ENCODE measurements around the gene RREB1. TPM values are rescaled to one million over a fixed set of nuclear protein-coding genes. Genes with fewer than 3 reads are reported as not detected.

RREB1 gene
- total RNA-seq, 1 experiment from 2014 or later: 35.8 TPM

DNA sequence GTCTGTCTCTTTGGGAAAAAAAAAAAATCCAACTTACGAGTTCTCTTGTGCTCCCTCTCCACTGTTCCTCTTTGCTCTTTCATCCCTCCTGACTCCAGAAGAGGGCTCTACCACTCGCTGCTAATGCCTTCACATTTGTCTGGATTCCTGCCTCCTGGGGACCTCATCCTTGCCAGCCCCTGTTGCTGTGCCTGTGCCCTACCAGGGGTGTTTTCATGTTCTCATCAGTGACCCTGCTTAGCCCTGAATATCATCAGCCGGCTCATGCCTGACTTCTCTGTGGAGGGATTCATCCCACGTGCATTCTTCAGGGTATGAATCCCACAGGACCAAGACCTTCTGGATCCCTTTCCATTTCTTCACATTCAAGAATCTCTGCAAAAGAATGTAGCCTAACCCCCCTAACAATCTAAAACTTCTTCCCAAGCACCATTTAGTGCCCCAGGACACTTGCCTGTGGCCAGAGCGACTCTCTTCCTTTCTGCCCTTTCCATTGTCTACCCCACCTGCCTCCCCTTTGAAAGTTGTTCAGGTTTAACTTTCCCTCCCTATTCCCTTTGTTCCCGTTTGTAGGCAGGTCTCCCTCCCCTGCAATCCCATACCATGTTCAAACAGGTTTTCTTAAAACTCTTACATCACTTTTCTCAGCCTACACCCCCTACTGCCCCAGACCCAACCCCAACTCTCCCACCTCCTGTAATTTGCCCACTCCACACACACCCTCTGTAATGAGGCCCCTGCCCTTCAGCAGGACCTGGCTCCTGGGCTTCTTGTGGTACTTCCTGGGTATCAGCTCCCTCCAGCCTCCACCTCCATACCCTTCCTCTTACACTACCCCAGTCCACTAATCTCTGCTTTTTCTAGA, 50.2 kb downstream of the RREB1 start:
- no peak overlapping the region for H2BK15ac ChIP-seq (ENCODE audit: low read depth, low read length)
- H3K27ac Mint-ChIP-seq: peak overlapping the region; percentile 27 to 74 (median 36); a peak in 6 of 7 replicates
- no peak overlapping the region for H4K91ac ChIP-seq (ENCODE audit: insufficient read length, low read depth, low read length)
- no peak overlapping the region for H4K8ac ChIP-seq (replicated peaks; ENCODE audit: insufficient read length, low read depth, low read length)
- no peak overlapping the region for H3T11ph ChIP-seq (ENCODE audit: low read length)
- no peaks in the 10 kb centered on the region for H3K9me3 ChIP-seq (ENCODE audit: control insufficient read depth, low read depth, low read length)
- H3K79me1 ChIP-seq (ENCODE audit: insufficient read depth, low read depth, low read length, poor library complexity, severe bottlenecking): no peaks in the 10 kb centered on the region
- no peak overlapping the region for H2BK12ac ChIP-seq (ENCODE audit: insufficient read length, low read depth, low read length)
- no peak overlapping the region for H2BK20ac ChIP-seq (ENCODE audit: low read depth, low read length, poor library complexity, severe bottlenecking)
- peak overlapping the region in 1 of 2 experiments; percentile 41; a peak in 2 of 5 replicates for H3K4me3 Mint-ChIP-seq
- peak overlapping the region; percentile 73; the same call in 1 of the 2 replicates for H3K14ac ChIP-seq (ENCODE audit: insufficient read depth, low read length)
- H2AK5ac ChIP-seq (ENCODE audit: insufficient read length, low read length): no peak overlapping the region
- H4K5ac ChIP-seq (ENCODE audit: insufficient read length, low read depth, low read length): no peak overlapping the region
- no peak overlapping the region for H3K27ac ChIP-seq (ENCODE audit: insufficient read length, low read depth, low read length)
- no peak for DNase-seq
- no peak overlapping the region for H2BK120ac ChIP-seq (ENCODE audit: low read depth, low read length, poor library complexity, severe bottlenecking)
- H2AFZ ChIP-seq (ENCODE audit: low read length): no peak overlapping the region
- no peaks in the 10 kb centered on the region; the same call in 1 of the 2 replicates for H3K79me2 ChIP-seq (ENCODE audit: insufficient read depth, low read length)
- no peak overlapping the region for H2BK5ac ChIP-seq (ENCODE audit: insufficient read length, low read length)
- no peaks in the 10 kb centered on the region for H3K27me3 ChIP-seq (ENCODE audit: insufficient read depth, low read length)
- H3K9me3 Mint-ChIP-seq: no peaks in the 10 kb centered on the region
- H3K18ac ChIP-seq (ENCODE audit: insufficient read length, low read depth, low read length): no peak overlapping the region
- H3K4ac ChIP-seq (ENCODE audit: low read depth, low read length): no peak overlapping the region
- no peak overlapping the region for H3K4me2 ChIP-seq (ENCODE audit: insufficient read depth, insufficient read length, low read length)
- TF ChIP-seq CTCF (conservative IDR thresholded peaks at IDR 0.05): peak; percentile 31; the same call in 2 of the 3 replicates
- WGBS (ENCODE audit: extremely low coverage, insufficient read length, low lambda C conversion rate): no CpG with 5 or more reads among the region's 6 CpGs
- no peak overlapping the region for H3K56ac ChIP-seq (ENCODE audit: insufficient read length, low read depth, low read length)
- H3K27me3 Mint-ChIP-seq (ENCODE audit: low read depth): no peaks in the 10 kb centered on the region
- no peaks in the 10 kb centered on the region for H3K23me2 ChIP-seq (ENCODE audit: insufficient read length, low read depth, low read length, poor library complexity, severe bottlenecking)
- peaks cover 33 to 61% of the 10 kb centered on the region in 2 experiments for H3K4me1 Mint-ChIP-seq
- peaks cover 3% of the 10 kb centered on the region; the same call in 1 of the 2 replicates for H3K4me1 ChIP-seq (ENCODE audit: insufficient read depth, low read length)
- no peak overlapping the region for H3K9ac ChIP-seq (ENCODE audit: extremely low read depth, insufficient read length, low read length)
- H4K20me1 ChIP-seq (ENCODE audit: control insufficient read depth, insufficient read depth, insufficient read length): no peaks in the 10 kb centered on the region
- H3K36me3 Mint-ChIP-seq (ENCODE audit: insufficient read depth in 1 of 3, low read depth in 3 of 3): no peaks in the 10 kb centered on the region; a peak in 1 of 7 replicates
- no peak overlapping the region for H3K23ac ChIP-seq (ENCODE audit: insufficient read length, low read depth, low read length)

Measured in H9 (cell line).